Caco-2 (cell line): ENCODE results near the gene THBS2. TPM values are rescaled to one million over a fixed set of nuclear protein-coding genes. Genes with fewer than 3 reads are reported as not detected.

Experiments
- BruUV-seq: library from RNA; stranded (reverse); fragments of 400-500 nt; replicated peaks from 2 replicates; lab custom pipeline; 2021; lab: Mats Ljungman, UMichigan
- CTCF ChIA-PET: fragments of 300-600 bp; sonication (Branson Sonifier 250); formaldehyde crosslinking; loops from one replicate; lab custom pipeline; 2022; ENCODE audit warnings: antibody characterized with exemption; lab: Charles Lee
- POLR2A ChIA-PET: fragments of 300-600 bp; sonication (Branson Sonifier 250); formaldehyde crosslinking; loops from one replicate; lab custom pipeline; 2022; ENCODE audit warnings: antibody characterized with exemption; lab: Charles Lee
- DNase-seq, 2 experiments: peaks; one replicate each; pipeline versions ENCODE4 v3.0.0 to v3.0.0-alpha.2; 2020 to 2022
- H3K27me3 ChIP-seq: replicated peaks from 2 replicates; pipeline ENCODE4 v1.6.0; 2011; ENCODE audit warnings: low read length; ENCODE audit not compliant: control insufficient read depth, insufficient read depth
- H3K36me3 ChIP-seq: 2 replicates; pipeline ENCODE4 v1.5.1; 2011; ENCODE audit warnings: low read length; ENCODE audit not compliant: control insufficient read depth, insufficient read depth
- H3K4me1 ChIP-seq: fragments of 250-450 bp; sonication (Bioruptor Pico); 2 replicates; pipeline ENCODE4 v1.5.1; 2020; ENCODE audit warnings: mild to moderate bottlenecking
- H3K4me3 ChIP-seq: 2 replicates; pipeline ENCODE4 v1.5.1; 2011; ENCODE audit warnings: low read depth, mild to moderate bottlenecking, control low read depth, low read length
- H3K9me3 ChIP-seq: fragments of 250-450 bp; sonication (Bioruptor Pico); 2 replicates; pipeline ENCODE4 v1.5.1; 2020; ENCODE audit warnings: mild to moderate bottlenecking, moderate library complexity
- H3K27ac Mint-ChIP-seq: one replicate; pipeline ENCODE4 v1.8.0; 2022; ENCODE audit warnings: mixed read lengths; ENCODE audit not compliant: unreplicated experiment
- H3K27me3 Mint-ChIP-seq: one replicate; pipeline ENCODE4 v1.8.0; 2022; ENCODE audit warnings: mixed read lengths; ENCODE audit not compliant: insufficient read depth, unreplicated experiment
- H3K36me3 Mint-ChIP-seq: one replicate; pipeline ENCODE4 v1.8.0; 2022; ENCODE audit warnings: mild to moderate bottlenecking, mixed read lengths; ENCODE audit not compliant: insufficient read depth, unreplicated experiment
- H3K4me1 Mint-ChIP-seq: one replicate; pipeline ENCODE4 v1.8.0; 2022; ENCODE audit warnings: low read depth, mixed read lengths; ENCODE audit not compliant: unreplicated experiment
- H3K4me3 Mint-ChIP-seq: one replicate; pipeline ENCODE4 v1.8.0; 2022; ENCODE audit warnings: mild to moderate bottlenecking, moderate library complexity, mixed read lengths; ENCODE audit not compliant: unreplicated experiment
- H3K9me3 Mint-ChIP-seq: one replicate; pipeline ENCODE4 v1.8.0; 2022; ENCODE audit warnings: mixed read lengths; ENCODE audit not compliant: unreplicated experiment
- intact Hi-C: fragments of 100-400 bp; cut with micrococcal nuclease; formaldehyde crosslinking; loops from one replicate; pipeline ENCODE4 v1.10.0; 2022; ENCODE audit not compliant: unreplicated experiment
- total RNA-seq: library from RNA; stranded (reverse); gene quantifications from 2 replicates; pipeline ENCODE4 v1.2.3, GENCODE V29; 2022
- TF ChIP-seq, protein P1 (sequence below), 2 experiments: fragments of 200-600 bp in 1 of 2; IDR thresholded peaks; 1 replicate in 1 of 2; 2 replicates in 1 of 2; pipeline versions ENCODE4 v1.5.1 to v1.8.0; 2011 to 2022; ENCODE audit warnings: antibody characterized with exemption in 1 of 2, control low read depth in 1 of 2, inconsistent platforms in 1 of 2, low read depth in 1 of 2, low read length in 1 of 2, mild to moderate bottlenecking in 1 of 2, moderate library complexity in 1 of 2; ENCODE audit not compliant: insufficient read depth in 1 of 2, severe bottlenecking in 1 of 2, unreplicated experiment in 1 of 2

Gene THBS2
- total RNA-seq, 1 experiment from 2014 or later = 0.07 TPM

DNA sequence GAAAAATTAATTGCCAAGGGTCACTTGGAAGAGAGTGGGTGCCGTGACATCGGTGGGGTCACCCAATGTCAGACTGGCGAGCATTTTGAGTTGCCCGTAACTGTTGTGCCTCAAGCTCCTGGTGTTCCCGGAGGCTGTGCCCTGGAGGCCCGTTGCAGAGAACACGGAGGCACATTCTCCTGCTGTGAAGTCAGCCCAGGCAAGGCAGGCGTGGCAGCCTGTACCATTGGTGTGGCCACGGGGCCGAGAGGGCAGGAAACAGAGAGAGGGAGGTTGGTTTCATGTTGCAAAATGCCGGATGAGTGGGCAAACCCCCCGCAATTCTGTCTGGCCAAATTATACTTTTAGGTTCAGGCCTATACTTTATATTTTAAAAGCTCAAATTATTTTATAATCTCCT, 81.2 kb downstream of the THBS2 start:
- H3K9me3 Mint-ChIP-seq = no peaks in the 10 kb centered on the region
- TF ChIP-seq, protein P1, sequence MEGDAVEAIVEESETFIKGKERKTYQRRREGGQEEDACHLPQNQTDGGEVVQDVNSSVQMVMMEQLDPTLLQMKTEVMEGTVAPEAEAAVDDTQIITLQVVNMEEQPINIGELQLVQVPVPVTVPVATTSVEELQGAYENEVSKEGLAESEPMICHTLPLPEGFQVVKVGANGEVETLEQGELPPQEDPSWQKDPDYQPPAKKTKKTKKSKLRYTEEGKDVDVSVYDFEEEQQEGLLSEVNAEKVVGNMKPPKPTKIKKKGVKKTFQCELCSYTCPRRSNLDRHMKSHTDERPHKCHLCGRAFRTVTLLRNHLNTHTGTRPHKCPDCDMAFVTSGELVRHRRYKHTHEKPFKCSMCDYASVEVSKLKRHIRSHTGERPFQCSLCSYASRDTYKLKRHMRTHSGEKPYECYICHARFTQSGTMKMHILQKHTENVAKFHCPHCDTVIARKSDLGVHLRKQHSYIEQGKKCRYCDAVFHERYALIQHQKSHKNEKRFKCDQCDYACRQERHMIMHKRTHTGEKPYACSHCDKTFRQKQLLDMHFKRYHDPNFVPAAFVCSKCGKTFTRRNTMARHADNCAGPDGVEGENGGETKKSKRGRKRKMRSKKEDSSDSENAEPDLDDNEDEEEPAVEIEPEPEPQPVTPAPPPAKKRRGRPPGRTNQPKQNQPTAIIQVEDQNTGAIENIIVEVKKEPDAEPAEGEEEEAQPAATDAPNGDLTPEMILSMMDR (IDR thresholded peaks at IDR 0.05; ENCODE audit: insufficient read depth in 1 of 2, low read depth in 1 of 2, low read length in 1 of 2, severe bottlenecking in 1 of 2, unreplicated experiment in 1 of 2) = no peak
- CTCF ChIA-PET = no interaction called here
- Histone ChIP-seq H3K36me3 (no peaks in the 10 kb centered on the region), H3K4me1 (no peaks in the 10 kb centered on the region), H3K27me3 (no peaks in the 10 kb centered on the region), H3K9me3 (no peaks in the 10 kb centered on the region), H3K4me3 (no peak overlapping the region)
- peaks cover 5% of the 10 kb centered on the region for H3K27me3 Mint-ChIP-seq
- no peaks in the 10 kb centered on the region for H3K36me3 Mint-ChIP-seq
- no peak overlapping the region for H3K4me3 Mint-ChIP-seq
- H3K27ac Mint-ChIP-seq = no peak overlapping the region
- no peak for DNase-seq
- POLR2A ChIA-PET = no interaction called here
- BruUV-seq = no TSS peak
- intact Hi-C loops = no loop called here
- no peaks in the 10 kb centered on the region for H3K4me1 Mint-ChIP-seq

DNA sequence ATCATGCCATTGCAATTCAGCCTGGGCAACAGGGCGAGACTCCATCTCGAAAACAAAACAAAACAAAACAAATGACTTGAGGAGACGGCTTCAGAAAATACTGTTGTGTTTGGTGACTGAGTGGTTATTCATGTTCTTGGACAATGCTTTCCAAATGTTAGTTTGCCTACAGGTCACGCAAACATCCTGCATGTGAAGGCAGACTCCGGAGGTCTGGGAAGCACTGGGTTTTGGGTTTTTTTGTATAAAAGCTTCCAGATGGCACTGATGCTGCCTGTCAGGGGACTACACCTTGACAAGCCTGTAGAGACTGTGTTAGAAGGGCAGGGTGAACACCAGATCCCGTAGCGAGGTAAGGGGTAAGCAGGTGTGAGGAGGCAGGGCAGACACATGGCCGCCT, 81.7 kb downstream of the THBS2 start:
- Histone ChIP-seq H3K36me3 (no peaks in the 10 kb centered on the region), H3K4me3 (no peak overlapping the region), H3K27me3 (no peaks in the 10 kb centered on the region), H3K4me1 (no peaks in the 10 kb centered on the region), H3K9me3 (no peaks in the 10 kb centered on the region)
- Mint-ChIP-seq H3K4me1 (no peaks in the 10 kb centered on the region), H3K4me3 (no peak overlapping the region), H3K27ac (no peak overlapping the region), H3K9me3 (no peaks in the 10 kb centered on the region), H3K27me3 (peaks cover 5% of the 10 kb centered on the region), H3K36me3 (no peaks in the 10 kb centered on the region)
- no peak for DNase-seq
- CTCF ChIA-PET = no interaction called here
- intact Hi-C loops = no loop called here
- no TSS peak for BruUV-seq
- POLR2A ChIA-PET = no interaction called here
- TF ChIP-seq, protein P1 (IDR thresholded peaks at IDR 0.05; ENCODE audit: insufficient read depth in 1 of 2, low read depth in 1 of 2, low read length in 1 of 2, severe bottlenecking in 1 of 2, unreplicated experiment in 1 of 2) = no peak

DNA sequence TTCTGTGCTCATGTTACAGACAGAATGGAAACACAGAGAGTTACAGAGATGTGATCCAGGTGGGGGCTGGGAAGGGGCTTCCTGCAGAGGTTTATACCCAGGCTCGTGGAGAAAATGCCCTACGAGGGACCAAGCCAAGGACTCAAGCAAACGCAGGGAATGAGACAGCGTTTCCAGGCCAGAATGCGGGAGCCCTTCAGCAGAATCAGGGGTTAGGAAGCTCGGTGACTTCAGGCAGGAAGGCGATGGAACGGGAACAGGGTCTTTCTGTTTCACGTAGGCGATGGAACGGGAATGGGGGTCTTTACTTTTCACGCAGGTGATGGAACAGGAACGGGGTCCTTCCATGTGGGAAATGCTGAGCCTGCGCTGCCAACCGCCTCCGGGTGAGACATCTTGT, 82.6 kb downstream of the THBS2 start:
- Mint-ChIP-seq H3K27me3 (peaks cover 5% of the 10 kb centered on the region), H3K27ac (no peak overlapping the region), H3K36me3 (no peaks in the 10 kb centered on the region), H3K4me3 (no peak overlapping the region), H3K4me1 (no peaks in the 10 kb centered on the region), H3K9me3 (no peaks in the 10 kb centered on the region)
- DNase-seq = no peak
- Histone ChIP-seq H3K4me3 (no peak overlapping the region), H3K36me3 (no peaks in the 10 kb centered on the region), H3K4me1 (no peaks in the 10 kb centered on the region), H3K9me3 (no peaks in the 10 kb centered on the region), H3K27me3 (no peaks in the 10 kb centered on the region)
- intact Hi-C loops = no loop called here
- POLR2A ChIA-PET = no interaction called here
- CTCF ChIA-PET = no interaction called here
- BruUV-seq = no TSS peak
- TF ChIP-seq, protein P1 (IDR thresholded peaks at IDR 0.05; ENCODE audit: insufficient read depth in 1 of 2, low read depth in 1 of 2, low read length in 1 of 2, severe bottlenecking in 1 of 2, unreplicated experiment in 1 of 2) = no peak
